NCI-H69 (cell line): ENCODE data around the gene ERC1.
"Not testable (repeated sequence)": the region's sequence is repeated elsewhere in the genome, so short reads cannot be mapped to it uniquely, and the experiment has no call there.

Source experiments
- DNase-seq: peaks from one replicate; lab custom pipeline; 2025; lab: John Stamatoyannopoulos, UW

Gene ERC1

DNA sequence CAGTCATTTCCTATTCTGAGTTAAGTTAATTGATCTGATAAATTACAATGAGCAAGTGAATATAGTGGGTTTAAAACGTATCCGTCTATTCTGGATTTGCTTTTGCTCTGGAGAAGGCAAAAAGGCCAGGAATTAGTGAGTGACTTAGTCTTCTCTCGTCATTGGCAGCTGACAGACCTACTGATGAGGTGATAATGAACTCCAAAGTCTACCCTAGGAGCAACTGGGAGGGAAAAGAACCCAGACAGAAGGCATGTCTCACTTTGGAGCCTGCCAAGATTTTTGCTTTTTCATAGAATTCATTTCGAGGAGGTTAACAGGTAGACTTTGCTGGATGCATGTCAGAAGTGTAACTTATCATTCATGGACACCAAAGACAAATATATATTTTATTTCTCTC, 333.1 kb downstream of the ERC1 start:
- no peak for DNase-seq

DNA sequence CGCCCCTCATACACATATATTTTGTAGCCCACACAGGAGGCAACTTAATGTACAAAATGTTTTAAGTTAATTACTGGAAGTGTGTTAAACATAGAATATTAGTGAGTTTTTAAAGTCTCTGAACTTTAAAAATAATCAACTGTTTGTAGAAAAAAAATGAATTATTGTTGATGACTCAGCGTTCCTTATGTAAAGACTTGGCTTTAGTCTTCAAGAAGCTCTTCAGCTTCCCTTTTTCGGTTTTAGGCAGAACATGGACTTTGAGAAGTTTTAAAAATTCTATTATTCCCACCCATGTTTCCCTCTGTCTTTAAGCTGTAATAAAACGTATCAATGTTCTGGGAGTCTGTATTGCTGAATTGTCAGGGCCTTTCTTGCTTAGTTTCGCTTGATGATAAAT, 333.9 kb downstream of the ERC1 start:
- no peak for DNase-seq

DNA sequence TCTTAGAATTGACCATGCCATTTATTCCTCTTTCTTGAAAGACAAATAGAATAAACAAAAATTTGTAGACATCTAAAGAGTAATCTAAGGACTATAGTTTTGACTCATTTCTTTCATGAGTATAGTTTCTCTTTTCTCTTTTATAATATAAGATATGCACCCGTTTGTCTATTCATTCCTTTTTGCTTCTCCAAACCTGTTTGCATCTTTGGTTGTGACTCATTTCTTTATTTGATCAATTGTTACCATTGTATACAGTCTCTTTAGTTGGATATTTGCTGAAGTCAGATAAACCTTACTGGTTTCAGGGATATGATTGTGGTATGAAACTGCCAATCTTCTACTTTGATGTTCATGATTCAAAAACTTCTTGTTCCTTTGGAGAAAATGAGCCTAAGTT, 334.6 kb downstream of the ERC1 start:
- DNase-seq: no peak

DNA sequence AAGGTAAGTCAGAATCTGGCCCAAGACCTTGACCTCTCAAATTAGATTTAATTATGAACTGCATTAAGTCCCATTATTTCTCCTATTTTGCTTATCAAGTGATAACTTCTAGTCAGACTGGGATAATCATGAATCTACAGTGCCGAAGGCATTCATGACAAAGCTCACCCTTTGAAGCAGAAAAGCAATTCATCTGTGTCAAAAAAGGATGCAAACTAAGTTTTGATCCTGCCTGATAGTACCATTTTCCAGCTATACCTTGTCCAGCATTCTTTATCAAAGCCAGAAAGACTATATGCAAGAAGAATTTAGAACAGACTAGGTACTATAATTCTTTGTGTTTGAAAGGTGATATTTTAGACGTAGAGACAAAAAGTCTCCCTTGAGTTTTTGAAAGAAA, 335.2 kb downstream of the ERC1 start:
- no peak for DNase-seq

DNA sequence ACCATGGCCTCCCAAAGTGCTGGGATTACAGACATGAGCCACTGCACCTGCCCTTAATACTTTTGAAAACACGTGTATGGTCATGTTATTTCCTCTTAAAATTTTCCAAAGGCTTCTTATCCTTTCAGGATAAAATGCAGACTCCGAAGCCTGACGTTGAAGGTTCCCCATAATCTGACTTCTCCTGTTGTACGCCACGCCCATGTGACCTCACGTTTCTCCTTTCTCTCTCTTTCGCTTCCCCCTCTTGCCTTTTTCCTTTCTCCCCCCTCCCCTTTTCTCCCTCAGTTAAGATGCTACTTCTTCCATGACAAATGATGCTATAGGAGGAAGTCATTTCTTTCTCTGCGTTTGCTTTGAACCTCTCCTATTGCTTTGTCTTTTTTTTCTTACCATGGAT, 337.4 kb downstream of the ERC1 start:
- DNase-seq: no peak

DNA sequence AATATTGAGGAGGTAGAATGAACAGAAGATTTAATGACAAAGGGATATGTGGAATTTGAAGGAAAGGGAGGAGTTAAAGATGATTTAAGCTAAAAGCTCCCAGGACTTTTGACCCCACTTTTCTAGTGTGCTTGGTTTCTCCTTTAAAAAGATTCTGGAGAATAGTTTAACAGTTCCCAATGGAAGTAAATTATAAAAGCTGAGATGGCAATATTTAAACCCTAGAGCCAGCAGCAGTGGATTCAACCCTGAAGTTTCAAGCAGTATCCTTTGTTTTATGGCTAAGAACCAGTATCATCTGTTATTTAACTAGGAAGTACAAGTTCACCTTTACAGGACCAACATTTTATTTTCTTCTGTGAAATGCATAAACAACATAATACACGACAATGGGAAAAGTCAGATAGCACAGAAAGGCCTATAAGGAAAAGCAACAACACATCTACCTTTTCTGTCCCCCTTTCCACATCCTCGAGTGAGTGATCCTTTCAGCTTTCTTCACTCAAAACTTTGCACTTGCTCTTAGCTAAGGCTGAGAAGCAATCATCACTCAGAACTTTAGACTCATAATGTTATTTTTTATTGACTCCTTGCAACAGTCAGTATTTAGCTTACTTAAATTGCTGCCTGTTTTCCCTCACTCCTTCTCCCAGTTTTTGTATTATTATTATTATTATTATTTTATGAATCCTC, 338.9 kb downstream of the ERC1 start:
- DNase-seq: no peak

DNA sequence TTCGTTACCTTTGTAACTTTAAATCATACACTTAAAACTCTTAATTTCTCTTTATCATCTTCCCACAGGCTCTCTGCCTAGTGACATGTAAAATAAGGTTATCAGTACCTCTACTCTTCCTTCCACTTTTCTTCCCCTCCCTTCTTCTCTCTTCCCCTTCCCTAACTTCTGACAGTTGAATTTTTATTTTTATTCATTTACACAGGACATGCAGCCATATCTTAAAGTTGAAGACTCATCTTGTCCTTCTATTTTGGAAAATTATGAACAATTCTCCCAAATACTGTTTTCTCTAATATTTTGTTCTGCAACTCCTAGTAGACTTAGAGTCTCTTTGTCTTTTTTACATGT, 339.4 kb downstream of the ERC1 start:
- no peak for DNase-seq

DNA sequence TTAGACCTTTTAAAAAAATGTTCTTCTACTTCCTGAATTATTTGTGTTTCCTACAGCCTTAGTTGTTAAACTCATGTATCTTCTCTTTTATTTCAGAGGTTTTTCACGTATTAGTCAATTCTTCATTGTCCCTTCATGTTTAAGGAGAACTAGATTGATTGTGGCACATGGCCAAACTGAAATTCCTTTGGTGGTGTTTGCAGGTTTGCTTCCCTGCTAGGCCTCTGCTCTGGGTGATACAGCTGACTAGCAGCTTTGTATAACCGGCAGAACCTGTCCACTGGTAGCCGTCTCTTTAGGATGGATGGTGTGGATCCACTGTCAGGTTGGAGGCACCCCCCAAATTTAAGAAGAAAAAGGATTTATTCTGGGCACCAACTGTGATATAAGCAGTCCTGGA, 341.3 kb downstream of the ERC1 start:
- DNase-seq: no peak

DNA sequence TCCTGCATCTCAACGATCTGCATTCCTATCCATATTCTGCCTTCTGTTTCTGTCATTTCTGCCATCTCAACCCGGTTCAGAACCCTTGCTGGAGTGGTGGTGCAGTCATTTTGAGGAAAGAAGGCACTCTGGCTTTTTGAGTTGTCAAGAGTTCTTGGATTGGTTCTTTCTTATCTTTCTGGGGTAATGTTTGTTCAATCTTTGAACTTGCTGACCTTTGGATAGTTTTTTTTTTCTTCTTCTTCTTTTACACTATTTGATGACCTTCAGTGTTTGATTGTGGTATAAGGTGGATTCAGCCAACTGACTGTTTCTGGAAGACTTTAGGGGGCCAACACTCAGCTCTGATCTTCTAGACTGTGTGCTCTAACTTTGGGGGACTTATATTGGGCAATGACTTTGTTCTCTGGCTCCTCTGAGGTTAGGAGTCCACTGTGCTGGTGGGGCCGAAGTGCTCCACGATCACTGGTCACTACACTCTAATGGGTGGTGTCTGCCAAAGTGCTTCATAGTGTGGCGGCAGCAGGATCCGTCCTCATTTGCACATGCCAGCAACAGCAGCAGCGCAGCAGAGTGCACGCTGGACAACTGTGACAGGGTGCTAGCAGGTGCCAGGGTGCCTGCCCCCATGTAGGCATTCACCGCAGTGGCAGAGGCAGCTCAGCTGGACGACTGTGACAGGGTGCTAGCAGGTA, 347.6 kb downstream of the ERC1 start:
- DNase-seq: no peak

DNA sequence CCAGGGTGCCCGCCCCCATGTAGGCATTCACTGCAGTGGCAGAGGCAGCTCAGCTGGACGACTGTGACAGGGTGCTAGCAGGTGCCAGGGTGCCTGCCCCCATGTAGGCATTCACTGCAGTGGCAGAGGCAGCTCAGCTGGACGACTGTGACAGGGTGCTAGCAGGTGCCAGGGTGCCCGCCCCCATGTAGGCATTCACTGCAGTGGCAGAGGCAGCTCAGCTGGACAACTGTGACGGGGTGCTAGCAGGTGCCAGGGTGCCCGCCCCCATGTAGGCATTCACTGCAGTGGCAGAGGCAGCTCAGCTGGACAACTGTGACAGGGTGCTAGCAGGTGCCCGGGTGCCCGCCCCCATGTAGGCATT, 348.1 kb downstream of the ERC1 start:
- DNase-seq: not testable (repeated sequence)

DNA sequence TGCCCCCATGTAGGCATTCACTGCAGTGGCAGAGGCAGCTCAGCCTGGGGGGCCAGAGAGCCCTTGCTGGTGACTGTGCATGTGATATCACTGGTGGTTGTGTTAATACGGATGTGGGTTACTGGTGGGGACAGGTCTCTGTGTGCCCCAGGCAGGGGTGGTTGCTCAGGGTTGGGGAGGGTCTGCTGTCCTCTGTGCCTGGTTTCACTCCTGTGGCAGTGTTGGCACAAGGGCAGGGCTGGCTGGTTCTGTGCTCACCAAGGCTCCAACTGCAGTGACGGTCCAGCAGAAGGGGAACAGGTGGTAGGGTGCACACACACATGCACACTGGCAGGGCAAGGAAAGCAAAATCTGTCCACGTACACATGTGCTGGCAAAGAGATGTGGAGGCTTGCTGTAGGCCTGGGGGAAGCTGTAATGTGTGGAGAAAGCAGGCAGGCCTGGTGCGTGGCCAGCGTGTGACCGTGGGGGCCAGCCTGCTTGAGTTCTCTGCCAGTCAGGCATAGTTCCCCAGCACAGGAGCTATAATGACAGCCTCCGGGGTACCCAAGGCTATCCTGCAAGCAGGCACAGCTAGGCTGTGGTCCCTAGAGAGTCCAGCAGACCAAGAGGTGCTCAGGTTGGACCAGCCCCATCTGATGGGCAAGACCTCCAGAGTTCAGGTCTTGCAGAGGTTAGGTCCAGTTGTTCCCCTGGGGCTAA, 348.7 kb downstream of the ERC1 start:
- DNase-seq: no peak

DNA sequence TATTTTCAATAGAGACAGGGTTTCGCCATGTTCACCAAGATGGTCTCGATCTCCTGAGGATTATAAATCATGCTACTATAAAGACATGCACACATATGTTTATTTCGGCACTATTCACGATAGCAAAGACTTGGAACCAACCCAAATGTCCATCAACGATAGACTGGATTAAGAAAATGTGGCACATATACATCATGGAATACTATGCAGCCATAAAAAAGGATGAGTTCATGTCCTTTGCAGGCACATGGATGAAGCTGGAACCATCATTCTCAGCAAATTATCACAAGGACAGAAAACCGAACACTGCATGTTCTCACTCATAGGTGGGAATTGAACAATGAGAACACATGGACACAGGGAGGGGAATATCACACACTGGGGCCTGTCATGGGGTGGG, 350.2 kb downstream of the ERC1 start:
- DNase-seq: not testable (repeated sequence)

DNA sequence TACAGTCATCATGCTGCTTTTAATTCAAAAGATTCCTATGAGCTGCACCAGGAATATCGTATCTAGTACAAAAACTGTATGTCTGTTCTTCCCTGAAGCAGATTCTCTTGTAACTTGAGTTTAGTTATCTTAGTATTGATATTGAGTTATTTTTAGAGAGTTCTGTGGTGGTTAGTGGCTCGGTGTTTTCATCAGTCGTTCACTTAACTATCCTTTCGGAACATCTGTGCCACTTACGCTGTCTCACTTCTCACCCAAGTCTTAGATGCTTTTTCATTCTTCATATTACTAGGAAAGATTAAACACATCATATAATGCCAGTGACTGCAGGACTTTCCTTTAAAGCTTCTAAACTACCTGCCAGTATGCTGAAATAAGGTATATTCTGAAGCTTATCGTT, 352.4 kb downstream of the ERC1 start:
- DNase-seq: no peak

DNA sequence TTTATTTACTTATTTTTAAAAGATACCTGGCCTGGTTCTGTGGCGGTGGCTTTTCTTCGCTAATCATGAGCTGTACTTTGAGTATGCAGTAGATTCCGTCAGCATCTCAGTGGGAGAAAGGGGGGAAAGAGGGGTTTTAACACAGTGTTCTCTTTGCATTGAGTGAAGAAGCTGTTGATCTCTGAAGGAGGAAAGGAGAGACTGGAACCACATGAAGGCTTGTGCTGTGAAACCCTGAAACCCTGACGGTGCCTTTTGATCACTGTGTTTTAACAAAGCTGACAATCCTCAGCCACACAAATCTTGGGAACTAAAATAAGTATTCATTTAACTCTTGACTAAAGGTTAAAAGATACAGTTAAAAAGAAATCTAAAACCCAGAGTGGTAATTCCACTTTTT, 353.2 kb downstream of the ERC1 start:
- DNase-seq: no peak

DNA sequence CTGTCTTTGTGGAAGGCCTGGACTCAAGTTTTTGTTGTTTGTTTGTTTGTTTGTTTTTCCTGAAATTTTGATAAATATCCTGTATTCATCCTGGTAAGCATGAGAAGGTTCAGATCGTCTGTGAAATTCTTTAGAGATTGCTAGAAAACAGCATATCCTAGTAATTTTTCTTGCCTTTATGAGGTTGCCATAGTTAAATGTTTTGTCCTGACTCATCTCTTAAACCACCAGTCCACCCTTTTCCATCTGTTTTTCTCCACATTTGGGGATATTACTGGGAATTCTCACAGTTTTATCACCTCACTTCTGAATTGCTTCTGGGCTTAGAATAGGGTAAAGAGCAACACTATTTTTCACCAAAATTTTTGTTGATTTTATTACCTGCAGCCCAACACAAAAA, 355.1 kb downstream of the ERC1 start:
- DNase-seq: no peak

DNA sequence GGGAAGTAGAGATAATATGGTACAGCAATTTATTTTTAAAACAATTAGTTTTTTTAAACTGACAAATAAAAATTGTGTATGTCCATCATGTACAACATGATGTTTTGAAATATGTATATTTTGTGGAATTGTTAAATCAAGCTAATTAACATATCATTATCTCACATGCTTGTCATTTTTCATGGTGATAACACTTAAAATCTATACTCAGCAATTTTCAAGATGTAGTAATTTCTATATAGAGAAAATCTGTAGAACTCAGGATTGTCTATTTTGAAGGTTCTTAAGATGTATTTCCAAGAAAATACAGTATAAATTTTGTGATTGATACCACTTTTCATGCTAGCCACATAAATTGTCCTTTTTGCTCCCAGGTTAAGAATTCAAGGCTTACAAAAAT, 356.3 kb downstream of the ERC1 start:
- DNase-seq: no peak

DNA sequence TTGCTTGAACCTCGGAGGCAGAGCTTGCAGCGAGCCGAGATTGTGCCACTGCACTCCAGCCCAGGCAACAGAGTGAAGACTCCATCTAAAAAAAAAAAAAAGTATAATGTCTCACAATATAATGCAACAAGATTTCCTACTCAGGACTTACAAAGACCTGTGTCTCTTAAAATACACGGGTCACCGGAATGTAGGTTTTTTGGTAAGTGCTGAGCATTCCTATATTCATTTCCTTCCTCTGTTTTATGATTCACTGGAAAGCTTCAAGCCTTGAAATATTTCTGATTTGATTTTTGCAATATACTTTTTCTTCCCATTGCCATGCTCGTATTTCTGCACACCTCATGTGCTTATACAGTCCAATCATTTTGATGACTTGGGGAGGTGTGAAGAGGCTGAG, 357.6 kb downstream of the ERC1 start:
- no peak for DNase-seq

DNA sequence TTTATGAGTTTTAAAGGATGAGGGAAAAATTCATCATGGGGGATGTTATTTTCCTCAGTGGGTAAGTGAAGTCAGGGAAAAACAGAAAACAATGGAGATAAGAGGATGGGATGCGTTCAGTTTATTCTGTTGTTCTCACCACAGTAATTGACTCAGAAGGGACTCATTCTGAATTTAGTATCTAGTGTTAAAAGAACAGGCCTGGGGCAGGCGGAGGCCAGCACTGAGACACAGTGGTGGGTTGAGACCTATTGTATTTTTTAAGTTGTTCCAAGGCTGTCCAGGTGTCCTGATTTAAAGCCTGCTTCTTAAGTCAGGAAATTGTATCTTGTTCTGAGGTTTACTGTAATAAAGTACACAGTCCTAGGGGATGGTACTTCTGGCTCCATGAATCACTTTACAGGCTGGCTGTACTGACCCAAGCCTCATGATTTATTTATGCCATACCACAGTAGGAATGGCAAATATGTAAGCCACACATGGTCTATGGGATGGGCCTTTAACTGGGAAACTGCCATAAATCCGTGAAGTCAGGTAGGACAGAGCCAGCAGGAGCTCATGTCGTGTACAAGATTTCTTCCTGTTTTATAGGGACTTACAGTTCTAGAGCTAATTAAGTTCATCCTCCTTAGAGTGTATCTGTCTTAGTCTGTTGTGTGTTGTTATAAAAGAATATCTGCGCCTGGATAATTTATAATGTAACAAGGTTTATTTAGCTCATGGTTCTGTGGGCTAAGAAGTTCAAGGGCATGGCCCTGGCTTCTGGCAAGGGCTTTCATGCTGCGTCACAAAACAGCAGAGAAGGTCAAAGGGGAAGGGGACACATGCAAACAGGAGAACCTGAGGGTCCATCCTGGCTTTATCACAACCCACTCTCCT, 359.3 kb downstream of the ERC1 start:
- DNase-seq: no peak

DNA sequence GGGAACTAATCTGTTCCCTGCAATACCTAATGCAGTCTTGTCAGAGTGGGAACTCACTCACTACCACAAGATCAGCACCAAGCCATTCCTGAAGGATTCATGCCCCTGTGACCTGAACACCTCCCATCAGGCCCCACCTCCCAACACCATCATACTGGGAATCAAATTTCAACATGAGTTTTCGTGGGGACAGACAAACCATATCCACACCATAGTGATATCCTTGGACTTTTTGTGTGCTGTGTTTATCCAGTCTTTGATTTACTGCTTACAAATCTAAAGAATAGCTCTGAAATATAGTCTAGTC, 359.9 kb downstream of the ERC1 start:
- DNase-seq: no peak

DNA sequence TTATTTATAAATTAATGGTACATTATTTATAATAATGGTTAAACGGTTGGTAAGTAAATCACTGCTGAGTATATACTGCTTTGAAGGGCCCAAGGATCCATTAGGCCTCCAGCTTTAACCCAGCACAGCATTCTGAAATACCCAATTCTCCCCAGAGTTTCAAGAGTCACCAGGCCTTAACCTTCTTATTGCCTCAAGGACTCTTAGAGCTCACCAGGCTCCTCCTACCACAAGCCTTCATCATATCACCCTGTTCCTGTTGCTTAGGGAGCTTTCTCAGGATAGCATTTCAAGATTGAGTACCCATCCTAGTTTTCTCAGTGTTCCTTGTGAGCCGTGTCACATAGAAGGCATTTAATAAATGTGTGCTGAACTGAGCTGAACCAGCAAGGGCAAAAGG, 360.9 kb downstream of the ERC1 start:
- DNase-seq: no peak

DNA sequence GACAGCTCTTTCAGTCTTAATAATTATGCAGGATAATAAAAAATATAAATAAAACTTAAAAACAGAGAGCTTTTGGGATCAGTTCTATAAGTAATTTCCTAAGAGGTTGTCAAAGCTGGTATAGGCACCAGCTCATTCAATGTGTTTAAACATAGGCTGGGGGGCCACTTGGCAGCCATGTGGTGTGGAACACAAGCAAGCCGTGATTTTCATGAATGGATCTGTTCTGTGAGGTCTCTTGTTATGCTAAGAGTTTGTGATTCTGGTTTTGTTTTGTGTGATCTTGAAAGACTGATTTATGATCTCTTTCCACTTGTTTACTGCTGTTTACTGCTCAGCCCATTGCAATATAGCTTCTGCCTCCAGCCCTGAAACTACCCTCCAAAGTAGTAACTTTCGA, 362.4 kb downstream of the ERC1 start:
- DNase-seq: no peak

DNA sequence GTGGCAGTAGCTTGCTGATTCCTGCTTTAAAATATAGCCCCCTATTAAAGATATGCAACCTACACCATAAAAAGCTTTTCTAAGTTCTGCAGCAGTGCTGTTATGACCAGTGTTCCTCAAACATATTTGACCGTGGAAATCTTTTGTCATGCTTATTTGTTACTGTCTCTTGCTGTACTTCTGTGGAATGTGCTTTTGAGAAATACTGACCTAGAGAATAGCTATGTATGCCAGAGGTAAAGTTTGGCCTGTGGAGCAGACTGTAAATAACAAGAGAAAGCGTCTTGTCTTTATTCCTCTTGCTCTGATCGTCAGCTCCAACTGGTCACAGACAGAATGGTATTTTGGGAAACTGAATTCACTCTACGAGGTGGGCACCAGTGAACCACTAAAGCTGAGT, 364.4 kb downstream of the ERC1 start:
- no peak for DNase-seq

DNA sequence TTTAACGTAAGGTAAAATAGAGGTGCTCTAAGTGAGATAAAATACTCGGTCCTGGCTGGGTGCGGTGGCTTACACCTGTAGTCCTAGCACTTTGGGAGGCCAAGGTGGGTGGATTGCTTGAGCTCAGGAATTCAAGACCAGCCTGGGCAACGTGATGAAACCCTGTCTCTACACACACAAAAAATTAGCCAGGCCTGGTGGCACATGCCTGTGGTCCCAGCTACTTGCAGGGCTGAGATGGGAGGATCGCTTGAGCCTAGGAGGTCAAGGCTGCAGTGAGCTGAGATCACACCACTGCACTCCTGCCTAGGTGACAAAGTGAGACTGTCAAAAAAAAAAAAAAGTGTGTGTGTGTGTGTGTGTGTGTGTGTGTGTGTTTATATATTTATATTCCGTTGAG, 364.8 kb downstream of the ERC1 start:
- DNase-seq: not testable (repeated sequence)
